NCI-H146 (cell line): ENCODE data around the gene MOV10L1.
"Not testable (repeated sequence)": the region's sequence is repeated elsewhere in the genome, so short reads cannot be mapped to it uniquely, and the experiment has no call there.

Experiments used
- DNase-seq: peaks from one replicate; lab custom pipeline; 2025; lab: John Stamatoyannopoulos, UW

Gene MOV10L1

GRCh38 chr22:50104141-50104544 is 14.3 kb downstream of the MOV10L1 start:
- no peak for DNase-seq

GRCh38 chr22:50105208-50106100 is 15.6 kb downstream of the MOV10L1 start:
- no peak for DNase-seq

GRCh38 chr22:50107529-50107928 is 17.7 kb downstream of the MOV10L1 start:
- no peak for DNase-seq

GRCh38 chr22:50111056-50111455 is 21.2 kb downstream of the MOV10L1 start:
- DNase-seq: no peak

- DNase-seq: no peak
Measured at GRCh38 chr22:50112151-50113118, 22.6 kb downstream of the MOV10L1 start.

- no peak for DNase-seq
Measured at GRCh38 chr22:50114221-50115021, 24.6 kb downstream of the MOV10L1 start.

GRCh38 chr22:50115693-50116092 is 25.9 kb downstream of the MOV10L1 start:
- DNase-seq: no peak

- no peak for DNase-seq
Measured at GRCh38 chr22:50117168-50117762, 27.5 kb downstream of the MOV10L1 start.

GRCh38 chr22:50118129-50118528 is 28.3 kb downstream of the MOV10L1 start:
- no peak for DNase-seq

- DNase-seq: no peak
Measured at GRCh38 chr22:50118557-50119168, 28.9 kb downstream of the MOV10L1 start.

- no peak for DNase-seq
Measured at GRCh38 chr22:50119169-50119767, 29.5 kb downstream of the MOV10L1 start.

GRCh38 chr22:50119768-50120251 is 30.0 kb downstream of the MOV10L1 start:
- no peak for DNase-seq

GRCh38 chr22:50121202-50121740 is 31.5 kb downstream of the MOV10L1 start:
- DNase-seq: no peak

- DNase-seq: no peak
Measured at GRCh38 chr22:50123119-50123518, 33.3 kb downstream of the MOV10L1 start.

GRCh38 chr22:50125029-50125428 is 35.2 kb downstream of the MOV10L1 start:
- DNase-seq: no peak

- DNase-seq: no peak
Measured at GRCh38 chr22:50129121-50129736, 39.4 kb downstream of the MOV10L1 start.

- DNase-seq: no peak
Measured at GRCh38 chr22:50131894-50132293, 42.1 kb downstream of the MOV10L1 start.

- no peak for DNase-seq
Measured at GRCh38 chr22:50134481-50134880, 44.7 kb downstream of the MOV10L1 start.

GRCh38 chr22:50136581-50137015 is 46.8 kb downstream of the MOV10L1 start:
- no peak for DNase-seq

GRCh38 chr22:50137277-50137676 is 47.5 kb downstream of the MOV10L1 start:
- DNase-seq: not testable (repeated sequence)
